HG03521 (cell line): ENCODE measurements around the gene PRAMEF26.
"Not testable (repeated sequence)": the region's sequence is repeated elsewhere in the genome, so short reads cannot be mapped to it uniquely, and the experiment has no call there.

Experiments used
- ATAC-seq: cut with Tn5 transposase; IDR thresholded peaks from one replicate; pipeline ENCODE4 v1.9.1; 2021; ENCODE audit warnings: mild to moderate bottlenecking, moderate library complexity; ENCODE audit not compliant: unreplicated experiment

The PRAMEF26 gene

DNA sequence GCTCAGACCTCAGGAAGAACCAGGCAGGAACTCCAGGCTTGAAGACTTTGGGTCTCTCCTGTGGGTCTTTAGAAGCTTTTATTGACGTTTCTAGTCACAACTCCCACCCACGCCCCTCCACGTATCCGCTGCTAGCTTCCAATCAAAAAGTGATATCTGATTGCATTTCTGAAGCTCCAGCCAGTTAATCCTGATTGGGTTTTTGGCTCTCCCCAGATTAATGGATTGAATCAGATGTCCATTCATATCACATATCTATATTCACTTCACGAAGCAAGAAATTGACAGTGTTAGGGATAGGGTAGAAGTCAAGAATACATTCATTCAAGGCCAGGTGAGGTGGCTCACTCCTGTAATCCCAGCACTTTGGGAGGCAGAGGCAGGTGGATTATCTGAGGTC lies at the start of gene PRAMEF26:
PRAMEF26 (minus strand) TSS at position 101 of the 400 bp plus-strand sequence. CDS start 2,914 bp downstream, outside the sequence.
- ATAC-seq = not testable (repeated sequence)

DNA sequence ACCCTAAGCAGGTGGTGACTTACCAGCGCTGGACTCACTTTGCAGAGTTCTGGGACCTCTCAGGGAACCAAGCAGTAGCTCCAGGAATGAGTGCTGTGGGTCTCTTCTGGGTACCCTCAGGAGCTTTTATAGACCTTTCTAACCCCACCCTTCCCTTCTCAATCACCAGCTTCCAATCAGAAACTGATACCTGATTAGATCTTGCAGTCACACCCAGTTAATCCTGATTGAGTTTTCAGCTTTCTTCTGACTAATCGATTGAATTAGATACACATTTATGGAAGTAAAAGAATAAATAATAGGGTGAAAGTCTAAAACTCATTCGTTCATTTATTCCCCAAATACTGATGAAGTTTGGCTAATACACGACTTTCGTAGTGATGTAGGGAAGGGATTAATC lies 45.5 kb upstream of the PRAMEF26 start, which contains the start of gene PRAMEF13:
PRAMEF13 (minus strand) TSS at position 101 of the 400 bp plus-strand sequence. CDS start 1,820 bp downstream, outside the sequence.
- ATAC-seq = not testable (repeated sequence)

DNA sequence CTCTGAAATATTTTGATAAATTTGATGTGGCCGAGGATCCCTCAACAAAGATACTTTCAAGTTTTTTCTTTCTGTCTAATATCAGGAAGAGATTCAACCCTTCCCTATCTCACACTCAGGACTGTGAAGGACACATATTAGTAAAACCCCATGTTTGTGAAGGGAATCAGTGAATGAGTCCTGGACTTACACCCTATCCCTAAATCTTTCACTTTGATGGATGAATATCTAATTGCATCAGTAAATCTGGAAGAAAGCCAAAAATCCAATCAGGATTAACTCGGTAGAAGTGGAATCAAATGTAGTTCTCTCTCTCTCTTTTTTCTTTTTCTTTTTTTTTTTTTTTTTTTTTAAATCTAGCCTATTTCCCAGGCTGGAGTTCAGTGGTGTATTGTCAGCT lies 15.7 kb upstream of the PRAMEF26 start, which contains the start of gene PRAMEF9:
PRAMEF9 (plus strand) TSS at position 301 of the 400 bp plus-strand sequence. CDS start 3,433 bp downstream, outside the sequence.
- not testable (repeated sequence) for ATAC-seq

DNA sequence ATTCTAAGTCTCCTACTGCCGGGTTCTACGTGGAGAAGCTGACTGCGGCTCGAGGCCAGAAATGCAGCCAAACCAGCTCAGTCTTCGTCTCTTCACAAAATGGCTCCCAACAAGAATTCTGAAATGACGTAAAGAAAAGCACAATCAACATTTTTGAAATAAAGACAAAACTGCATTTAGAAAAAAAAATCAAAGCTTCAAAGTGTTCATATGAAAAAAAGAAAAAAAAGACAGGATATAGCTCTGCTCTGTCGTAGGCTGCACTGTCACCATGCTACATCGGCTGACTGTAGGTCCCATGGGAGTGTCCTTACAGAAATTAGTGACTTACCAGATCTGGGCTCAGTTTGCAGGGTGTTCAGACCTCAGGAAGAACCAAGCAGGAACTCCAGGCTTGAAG lies 9.7 kb upstream of the PRAMEF26 start, which contains the start of gene HNRNPCL4:
HNRNPCL4 (minus strand) TSS at position 101 of the 400 bp plus-strand sequence. CDS start 164 bp downstream, outside the sequence.
- not testable (repeated sequence) for ATAC-seq

DNA sequence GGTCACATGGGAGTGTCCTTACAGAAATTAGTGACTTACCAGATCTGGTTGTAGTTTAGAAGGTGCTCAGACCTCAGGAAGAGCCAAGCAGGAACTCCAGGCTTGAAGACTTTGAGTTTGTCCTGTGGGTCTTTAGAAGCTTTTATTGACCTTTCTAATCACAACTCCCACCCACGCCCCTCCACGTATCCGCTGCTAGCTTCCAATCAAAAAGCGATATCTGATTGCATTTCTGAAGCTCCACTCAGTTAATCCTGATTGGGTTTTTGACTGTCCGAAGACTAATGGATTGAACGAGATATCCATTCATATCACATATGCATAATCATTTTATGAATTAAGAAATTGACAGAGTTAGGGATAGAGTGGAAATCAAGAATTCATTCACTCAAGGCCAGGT lies 39.1 kb downstream of the PRAMEF26 start, which contains the start of gene HNRNPCL2:
HNRNPCL2 (minus strand) TSS at position 101 of the 400 bp plus-strand sequence. CDS start 454 bp downstream, outside the sequence.
- ATAC-seq = not testable (repeated sequence)
